GM23338 (cell line): ENCODE results near the gene SLC4A3. TPM values are rescaled to one million over a fixed set of nuclear protein-coding genes. Genes with fewer than 3 reads are reported as not detected.

Experiments
- ATAC-seq: fragments of 200-7000 bp; cut with Tn5 transposase; 3 replicates; pipeline ENCODE4 v1.9.1; 2020
- DNase-seq: peaks from one replicate; pipeline ENCODE4 v3.0.0-alpha.2; 2015; ENCODE audit warnings: low spot score
- H2AFZ ChIP-seq: fragments of 200-600 bp; sonication (generic); 2 replicates; pipeline ENCODE4 v1.8.0; 2016; ENCODE audit warnings: antibody characterized with exemption, mild to moderate bottlenecking, moderate library complexity
- H3F3A ChIP-seq: fragments of 200-600 bp; sonication (generic); replicated peaks from 2 replicates; pipeline ENCODE4 v1.8.0; 2017; ENCODE audit warnings: antibody characterized with exemption, mixed run types, low read depth
- H3K27ac ChIP-seq: fragments of 200-600 bp; sonication (generic); 2 replicates; pipeline ENCODE4 v1.6.1; 2016; ENCODE audit warnings: low read depth
- H3K27me3 ChIP-seq: fragments of 200-600 bp; sonication (generic); 2 replicates; pipeline ENCODE4 v1.8.0; 2016; ENCODE audit warnings: mild to moderate bottlenecking, mixed run types, moderate library complexity; ENCODE audit not compliant: insufficient read depth
- H3K36me3 ChIP-seq: fragments of 200-600 bp; sonication (generic); 2 replicates; pipeline ENCODE4 v1.8.0; 2016; ENCODE audit warnings: mild to moderate bottlenecking; ENCODE audit not compliant: insufficient read depth
- H3K4me1 ChIP-seq: fragments of 200-600 bp; sonication (generic); 2 replicates; pipeline ENCODE4 v1.8.0; 2016; ENCODE audit warnings: mild to moderate bottlenecking, moderate library complexity; ENCODE audit not compliant: insufficient read depth
- H3K4me2 ChIP-seq: fragments of 200-600 bp; sonication (generic); 2 replicates; pipeline ENCODE4 v1.7.1; 2017; ENCODE audit warnings: mixed run types
- H3K4me3 ChIP-seq: fragments of 200-600 bp; sonication (generic); 2 replicates; pipeline ENCODE4 v1.6.1; 2016; ENCODE audit warnings: mixed run types
- H3K79me2 ChIP-seq: fragments of 200-600 bp; sonication (generic); replicated peaks from 2 replicates; pipeline ENCODE4 v1.8.0; 2017; ENCODE audit warnings: mild to moderate bottlenecking; ENCODE audit not compliant: insufficient read depth
- H3K9me2 ChIP-seq: fragments of 200-600 bp; sonication (generic); 2 replicates; pipeline ENCODE4 v1.8.0; 2017; ENCODE audit not compliant: insufficient read depth
- H4K20me1 ChIP-seq: fragments of 200-600 bp; sonication (generic); replicated peaks from 2 replicates; pipeline ENCODE4 v1.8.0; 2017; ENCODE audit warnings: mild to moderate bottlenecking; ENCODE audit not compliant: insufficient read depth
- H3K27ac Mint-ChIP-seq: 2 replicates; pipeline ENCODE4 v1.8.0; 2020; ENCODE audit warnings: inconsistent platforms, mild to moderate bottlenecking, moderate library complexity, mixed read lengths
- H3K27me3 Mint-ChIP-seq: 3 replicates; pipeline ENCODE4 v1.8.0; 2022; ENCODE audit warnings: low read depth, mild to moderate bottlenecking, moderate library complexity, mixed read lengths, inconsistent platforms; ENCODE audit not compliant: insufficient read depth, poor library complexity
- H3K36me3 Mint-ChIP-seq: 3 replicates; pipeline ENCODE4 v1.8.0; 2021; ENCODE audit warnings: low read depth, mild to moderate bottlenecking, inconsistent platforms, moderate library complexity, mixed read lengths
- H3K4me1 Mint-ChIP-seq: 3 replicates; pipeline ENCODE4 v1.8.0; 2020; ENCODE audit warnings: mild to moderate bottlenecking, inconsistent platforms, mixed read lengths
- H3K4me3 Mint-ChIP-seq: 3 replicates; pipeline ENCODE4 v1.8.0; 2021; ENCODE audit warnings: moderate library complexity, mild to moderate bottlenecking, inconsistent platforms, mixed read lengths
- H3K9me3 Mint-ChIP-seq: 3 replicates; pipeline ENCODE4 v1.8.0; 2020; ENCODE audit warnings: moderate library complexity, mild to moderate bottlenecking, inconsistent platforms, mixed read lengths
- CREB1 ChIP-seq: fragments of 250-450 bp; sonication (Bioruptor Pico); IDR thresholded peaks from 2 replicates; pipeline ENCODE4 v1.5.0; 2020; ENCODE audit warnings: low read depth, mild to moderate bottlenecking, moderate library complexity
- EZH2 ChIP-seq: fragments of 200-600 bp; sonication (generic); IDR thresholded peaks from one replicate; pipeline ENCODE4 v1.8.0; 2017; ENCODE audit warnings: antibody characterized with exemption, mild to moderate bottlenecking, low read depth; ENCODE audit not compliant: unreplicated experiment
- EZH2phosphoT487 ChIP-seq: fragments of 200-600 bp; sonication (generic); IDR thresholded peaks from one replicate; pipeline ENCODE4 v1.8.1; 2018; ENCODE audit warnings: antibody characterized with exemption; ENCODE audit not compliant: unreplicated experiment
- JUNB ChIP-seq: IDR thresholded peaks from one replicate; pipeline ENCODE4 v1.6.1; 2016; ENCODE audit warnings: antibody characterized with exemption; ENCODE audit not compliant: unreplicated experiment
- NANOG ChIP-seq: IDR thresholded peaks from 2 replicates; pipeline ENCODE4 v1.6.1; 2016; ENCODE audit warnings: antibody characterized with exemption, borderline replicate concordance
- POLR2AphosphoS5 ChIP-seq: IDR thresholded peaks from 2 replicates; pipeline ENCODE4 v1.6.1; 2016; ENCODE audit warnings: antibody characterized with exemption, low read depth
- STAT1 ChIP-seq: IDR thresholded peaks from one replicate; pipeline ENCODE4 v1.6.1; 2016; ENCODE audit warnings: antibody characterized with exemption; ENCODE audit not compliant: unreplicated experiment
- ZNF114 ChIP-seq: fragments of 250-450 bp; sonication (Bioruptor Pico); IDR thresholded peaks from 2 replicates; pipeline ENCODE4 v1.5.0; 2020; ENCODE audit warnings: mild to moderate bottlenecking, moderate library complexity
- ZNF331 ChIP-seq: fragments of 250-450 bp; sonication (Bioruptor Pico); IDR thresholded peaks from 2 replicates; pipeline ENCODE4 v1.5.0; 2020; ENCODE audit warnings: low read depth, mild to moderate bottlenecking, moderate library complexity
- ZNF462 ChIP-seq: fragments of 250-450 bp; sonication (Bioruptor Pico); IDR thresholded peaks from 2 replicates; pipeline ENCODE4 v1.5.0; 2020; ENCODE audit warnings: mild to moderate bottlenecking, moderate library complexity
- polyA plus RNA-seq: library from polyadenylated mRNA; unstranded; fragments of >200 nt; fragmentation: Nextera tagmentation; extraction: Ambion mirVana; gene quantifications from 2 replicates; pipeline ENCODE4 v1.2.1, GENCODE V29; 2016
- total RNA-seq: library from RNA; depleted of rRNA; stranded (reverse); fragments of >200 nt; shearing (Covaris generic); gene quantifications from 2 replicates; pipeline ENCODE4 v1.2.3, GENCODE V29; 2014
- TF ChIP-seq, protein P1 (sequence below), 2 experiments: fragments of 200-600 bp in 1 of 2; sonication (generic) in 1 of 2; conservative IDR thresholded peaks; 2 replicates each; pipeline versions ENCODE4 v1.5.1 to v1.6.1; 2016 to 2017; ENCODE audit warnings: antibody characterized with exemption in 2 of 2, low read depth in 2 of 2, mild to moderate bottlenecking in 2 of 2, moderate library complexity in 1 of 2
- TF ChIP-seq, protein P2 (sequence below): IDR thresholded peaks from one replicate; pipeline ENCODE4 v1.6.1; 2018; ENCODE audit warnings: antibody characterized with exemption; ENCODE audit not compliant: unreplicated experiment
- TF ChIP-seq, protein P3 (sequence below): IDR thresholded peaks from 2 replicates; pipeline ENCODE4 v1.6.1; 2016; ENCODE audit warnings: antibody characterized with exemption

SLC4A3 gene
- total and polyA plus RNA-seq, 2 experiments from 2014 or later, result 3.6 to 6.8 TPM

DNA sequence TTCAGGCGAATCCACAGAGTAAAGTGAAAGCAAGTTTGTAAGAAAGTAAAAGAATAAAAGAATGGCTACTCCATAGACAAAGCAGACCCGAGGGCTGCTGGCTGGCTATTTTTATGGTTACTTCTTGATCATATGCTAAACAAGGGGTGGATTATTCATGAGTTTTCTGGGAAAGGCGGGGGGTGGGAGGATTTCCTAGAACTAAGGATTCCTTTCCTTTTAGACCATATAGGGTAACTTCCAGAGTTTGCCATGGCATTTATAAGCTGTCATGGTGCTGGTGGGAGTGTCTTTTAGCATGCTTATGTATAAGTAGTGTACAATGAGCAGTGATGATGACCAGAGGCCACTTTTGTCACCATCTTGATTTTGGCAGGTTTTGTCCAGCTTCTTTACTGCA lies 59.8 kb downstream of the SLC4A3 start:
- Histone ChIP-seq H3K4me1 (peaks cover 10% of the 10 kb centered on the region), H3F3A (no peaks in the 10 kb centered on the region), H3K4me3 (no peak overlapping the region), H2AFZ (no peak overlapping the region), H3K9me2 (0 out of 2 replicates have a peak, but pooled peaks cover 4% of the 10 kb centered on the region), H3K4me2 (no peak overlapping the region), H4K20me1 (no peaks in the 10 kb centered on the region), H3K27ac (peak overlapping the region; percentile 89), H3K27me3 (no peaks in the 10 kb centered on the region), H3K36me3 (no peaks in the 10 kb centered on the region), H3K79me2 (no peaks in the 10 kb centered on the region)
- peaks cover 16% of the 10 kb centered on the region for H3K27me3 Mint-ChIP-seq
- no peak for DNase-seq
- H3K4me3 Mint-ChIP-seq, result no peak overlapping the region
- peaks cover 46% of the 10 kb centered on the region for H3K4me1 Mint-ChIP-seq
- H3K9me3 Mint-ChIP-seq, result peaks cover 24% of the 10 kb centered on the region
- TF ChIP-seq ZNF462 (CRISPR knock-in tag) (no peak), EZH2 (no peak), ZNF331 (CRISPR knock-in tag) (no peak), ZNF114 (CRISPR knock-in tag) (no peak), EZH2phosphoT487 (no peak), JUNB (no peak), NANOG (no peak), CREB1 (CRISPR knock-in tag) (no peak), POLR2AphosphoS5 (no peak), STAT1 (no peak)
- TF ChIP-seq, protein P1, sequence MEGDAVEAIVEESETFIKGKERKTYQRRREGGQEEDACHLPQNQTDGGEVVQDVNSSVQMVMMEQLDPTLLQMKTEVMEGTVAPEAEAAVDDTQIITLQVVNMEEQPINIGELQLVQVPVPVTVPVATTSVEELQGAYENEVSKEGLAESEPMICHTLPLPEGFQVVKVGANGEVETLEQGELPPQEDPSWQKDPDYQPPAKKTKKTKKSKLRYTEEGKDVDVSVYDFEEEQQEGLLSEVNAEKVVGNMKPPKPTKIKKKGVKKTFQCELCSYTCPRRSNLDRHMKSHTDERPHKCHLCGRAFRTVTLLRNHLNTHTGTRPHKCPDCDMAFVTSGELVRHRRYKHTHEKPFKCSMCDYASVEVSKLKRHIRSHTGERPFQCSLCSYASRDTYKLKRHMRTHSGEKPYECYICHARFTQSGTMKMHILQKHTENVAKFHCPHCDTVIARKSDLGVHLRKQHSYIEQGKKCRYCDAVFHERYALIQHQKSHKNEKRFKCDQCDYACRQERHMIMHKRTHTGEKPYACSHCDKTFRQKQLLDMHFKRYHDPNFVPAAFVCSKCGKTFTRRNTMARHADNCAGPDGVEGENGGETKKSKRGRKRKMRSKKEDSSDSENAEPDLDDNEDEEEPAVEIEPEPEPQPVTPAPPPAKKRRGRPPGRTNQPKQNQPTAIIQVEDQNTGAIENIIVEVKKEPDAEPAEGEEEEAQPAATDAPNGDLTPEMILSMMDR (conservative IDR thresholded peaks at IDR 0.05; ENCODE audit: low read depth in 2 of 2), result no peak
- TF ChIP-seq, protein P2, sequence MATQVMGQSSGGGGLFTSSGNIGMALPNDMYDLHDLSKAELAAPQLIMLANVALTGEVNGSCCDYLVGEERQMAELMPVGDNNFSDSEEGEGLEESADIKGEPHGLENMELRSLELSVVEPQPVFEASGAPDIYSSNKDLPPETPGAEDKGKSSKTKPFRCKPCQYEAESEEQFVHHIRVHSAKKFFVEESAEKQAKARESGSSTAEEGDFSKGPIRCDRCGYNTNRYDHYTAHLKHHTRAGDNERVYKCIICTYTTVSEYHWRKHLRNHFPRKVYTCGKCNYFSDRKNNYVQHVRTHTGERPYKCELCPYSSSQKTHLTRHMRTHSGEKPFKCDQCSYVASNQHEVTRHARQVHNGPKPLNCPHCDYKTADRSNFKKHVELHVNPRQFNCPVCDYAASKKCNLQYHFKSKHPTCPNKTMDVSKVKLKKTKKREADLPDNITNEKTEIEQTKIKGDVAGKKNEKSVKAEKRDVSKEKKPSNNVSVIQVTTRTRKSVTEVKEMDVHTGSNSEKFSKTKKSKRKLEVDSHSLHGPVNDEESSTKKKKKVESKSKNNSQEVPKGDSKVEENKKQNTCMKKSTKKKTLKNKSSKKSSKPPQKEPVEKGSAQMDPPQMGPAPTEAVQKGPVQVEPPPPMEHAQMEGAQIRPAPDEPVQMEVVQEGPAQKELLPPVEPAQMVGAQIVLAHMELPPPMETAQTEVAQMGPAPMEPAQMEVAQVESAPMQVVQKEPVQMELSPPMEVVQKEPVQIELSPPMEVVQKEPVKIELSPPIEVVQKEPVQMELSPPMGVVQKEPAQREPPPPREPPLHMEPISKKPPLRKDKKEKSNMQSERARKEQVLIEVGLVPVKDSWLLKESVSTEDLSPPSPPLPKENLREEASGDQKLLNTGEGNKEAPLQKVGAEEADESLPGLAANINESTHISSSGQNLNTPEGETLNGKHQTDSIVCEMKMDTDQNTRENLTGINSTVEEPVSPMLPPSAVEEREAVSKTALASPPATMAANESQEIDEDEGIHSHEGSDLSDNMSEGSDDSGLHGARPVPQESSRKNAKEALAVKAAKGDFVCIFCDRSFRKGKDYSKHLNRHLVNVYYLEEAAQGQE, result no peak
- TF ChIP-seq, protein P3, sequence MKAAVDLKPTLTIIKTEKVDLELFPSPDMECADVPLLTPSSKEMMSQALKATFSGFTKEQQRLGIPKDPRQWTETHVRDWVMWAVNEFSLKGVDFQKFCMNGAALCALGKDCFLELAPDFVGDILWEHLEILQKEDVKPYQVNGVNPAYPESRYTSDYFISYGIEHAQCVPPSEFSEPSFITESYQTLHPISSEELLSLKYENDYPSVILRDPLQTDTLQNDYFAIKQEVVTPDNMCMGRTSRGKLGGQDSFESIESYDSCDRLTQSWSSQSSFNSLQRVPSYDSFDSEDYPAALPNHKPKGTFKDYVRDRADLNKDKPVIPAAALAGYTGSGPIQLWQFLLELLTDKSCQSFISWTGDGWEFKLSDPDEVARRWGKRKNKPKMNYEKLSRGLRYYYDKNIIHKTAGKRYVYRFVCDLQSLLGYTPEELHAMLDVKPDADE, result no peak
- peaks cover 21% of the 10 kb centered on the region for H3K36me3 Mint-ChIP-seq
- peak overlapping the region; percentile 31; the same call in 1 of the 2 replicates for H3K27ac Mint-ChIP-seq
- no peak for ATAC-seq
